Spleen (tissue), 7 donors: Measurements from ENCODE around the gene RAI14.

ENCODE experiments used
- CTCF ChIP-seq, 11 experiments: fragments of 200-600 bp in 7 of 11; fragments of 450-650 bp in 4 of 11; sonication (generic) in 4 of 11; IDR thresholded peaks in 8 of 11; conservative IDR thresholded peaks in 3 of 11; 1 replicate in 7 of 11; 2 replicates in 4 of 11; pipeline versions ENCODE4 v1.4.0 to v1.8.0; 2016 to 2021; ENCODE audit warnings: antibody characterized with exemption in 11 of 11, inconsistent platforms in 4 of 11, mild to moderate bottlenecking in 1 of 11
- POLR2AphosphoS5 ChIP-seq, 3 donors: sonication (generic); formaldehyde crosslinking; IDR thresholded peaks; one replicate each; pipeline ENCODE4 v1.5.1; 2017; ENCODE audit warnings: antibody characterized with exemption in 3 of 3
- donor health status: DM: no; HTN: no; CAD: no; lungs with moderate emphysema.
- donor health status: DM: no; HTN: no; CAD: no.
- donor health status: DM: no; HTN: no; CAD: no.

GRCh38 chr5:34657274-34657921 is 1.3 kb downstream of the RAI14 start:
- TF ChIP-seq POLR2AphosphoS5 (IDR thresholded peaks at IDR 0.05) (peak; percentile 68 to 86 (median 82)), CTCF (IDR thresholded peaks at IDR 0.05 in 8 of 11, conservative IDR thresholded peaks at IDR 0.05 in 3 of 11) (no peak)
